Measurements from ENCODE around the gene RAB3IP.

DNA sequence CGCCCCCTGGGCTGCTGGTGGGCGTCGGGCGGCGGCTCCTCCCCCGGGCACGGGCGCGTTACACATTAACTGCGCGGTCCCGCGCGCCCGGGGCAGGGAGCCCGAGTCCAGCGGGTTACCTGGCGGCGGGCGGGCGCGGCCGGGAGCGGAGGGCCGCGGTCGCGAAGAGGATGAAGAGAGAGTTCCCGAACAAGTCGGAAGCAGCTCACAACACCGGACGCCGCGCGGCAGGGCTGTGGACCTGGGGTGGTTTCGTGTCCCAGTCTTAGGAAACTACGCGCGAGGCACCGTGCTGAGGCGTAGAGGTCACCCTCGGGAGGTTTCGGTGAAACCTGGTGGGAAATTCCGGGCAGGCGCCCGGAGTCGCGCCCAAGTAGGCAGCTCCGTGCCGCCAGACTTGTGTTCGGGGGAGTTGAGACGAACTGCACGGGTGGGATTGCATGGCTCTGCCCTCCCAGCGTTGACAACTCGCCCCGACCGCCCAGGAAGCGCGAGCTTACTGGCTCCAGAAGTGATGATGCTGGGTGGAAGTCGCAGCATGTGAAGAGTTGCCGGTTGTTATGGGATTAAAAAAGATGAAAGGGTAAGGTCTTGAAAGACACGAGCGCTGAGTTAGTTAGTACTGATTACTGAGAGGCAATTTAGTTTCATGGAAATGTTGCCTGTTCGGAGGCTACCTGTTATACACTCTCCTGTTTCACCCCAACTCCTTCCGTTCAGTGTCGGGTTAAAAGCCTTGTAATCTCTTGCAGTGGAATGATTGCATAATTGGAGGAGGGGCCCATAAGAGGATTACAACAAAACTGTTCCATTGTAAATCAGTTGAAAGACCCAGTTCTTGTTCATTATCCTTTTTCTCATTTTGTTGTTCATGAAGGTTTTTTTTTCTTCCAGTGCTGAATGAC is 879 bp downstream of the RAB3IP start:
- TF ChIP-seq, protein P1, sequence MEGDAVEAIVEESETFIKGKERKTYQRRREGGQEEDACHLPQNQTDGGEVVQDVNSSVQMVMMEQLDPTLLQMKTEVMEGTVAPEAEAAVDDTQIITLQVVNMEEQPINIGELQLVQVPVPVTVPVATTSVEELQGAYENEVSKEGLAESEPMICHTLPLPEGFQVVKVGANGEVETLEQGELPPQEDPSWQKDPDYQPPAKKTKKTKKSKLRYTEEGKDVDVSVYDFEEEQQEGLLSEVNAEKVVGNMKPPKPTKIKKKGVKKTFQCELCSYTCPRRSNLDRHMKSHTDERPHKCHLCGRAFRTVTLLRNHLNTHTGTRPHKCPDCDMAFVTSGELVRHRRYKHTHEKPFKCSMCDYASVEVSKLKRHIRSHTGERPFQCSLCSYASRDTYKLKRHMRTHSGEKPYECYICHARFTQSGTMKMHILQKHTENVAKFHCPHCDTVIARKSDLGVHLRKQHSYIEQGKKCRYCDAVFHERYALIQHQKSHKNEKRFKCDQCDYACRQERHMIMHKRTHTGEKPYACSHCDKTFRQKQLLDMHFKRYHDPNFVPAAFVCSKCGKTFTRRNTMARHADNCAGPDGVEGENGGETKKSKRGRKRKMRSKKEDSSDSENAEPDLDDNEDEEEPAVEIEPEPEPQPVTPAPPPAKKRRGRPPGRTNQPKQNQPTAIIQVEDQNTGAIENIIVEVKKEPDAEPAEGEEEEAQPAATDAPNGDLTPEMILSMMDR (IDR thresholded peaks at IDR 0.05) = no peak
- no peak for TF ChIP-seq POLR2A (IDR thresholded peaks at IDR 0.05)

Measured in heart left ventricle (tissue), 13 donors.